ENCODE results near the gene WDR38. TPM values are rescaled to one million over a fixed set of nuclear protein-coding genes. Genes with fewer than 3 reads are reported as not detected.
"Not testable (repeated sequence)": the region's sequence is repeated elsewhere in the genome, so short reads cannot be mapped to it uniquely, and the experiment has no call there.

The WDR38 gene
- total RNA-seq, 1 donor: not detected

- H3K4me3 ChIP-seq (ENCODE audit: low read depth, low read length): no peak overlapping the region
- TF ChIP-seq, protein P1, sequence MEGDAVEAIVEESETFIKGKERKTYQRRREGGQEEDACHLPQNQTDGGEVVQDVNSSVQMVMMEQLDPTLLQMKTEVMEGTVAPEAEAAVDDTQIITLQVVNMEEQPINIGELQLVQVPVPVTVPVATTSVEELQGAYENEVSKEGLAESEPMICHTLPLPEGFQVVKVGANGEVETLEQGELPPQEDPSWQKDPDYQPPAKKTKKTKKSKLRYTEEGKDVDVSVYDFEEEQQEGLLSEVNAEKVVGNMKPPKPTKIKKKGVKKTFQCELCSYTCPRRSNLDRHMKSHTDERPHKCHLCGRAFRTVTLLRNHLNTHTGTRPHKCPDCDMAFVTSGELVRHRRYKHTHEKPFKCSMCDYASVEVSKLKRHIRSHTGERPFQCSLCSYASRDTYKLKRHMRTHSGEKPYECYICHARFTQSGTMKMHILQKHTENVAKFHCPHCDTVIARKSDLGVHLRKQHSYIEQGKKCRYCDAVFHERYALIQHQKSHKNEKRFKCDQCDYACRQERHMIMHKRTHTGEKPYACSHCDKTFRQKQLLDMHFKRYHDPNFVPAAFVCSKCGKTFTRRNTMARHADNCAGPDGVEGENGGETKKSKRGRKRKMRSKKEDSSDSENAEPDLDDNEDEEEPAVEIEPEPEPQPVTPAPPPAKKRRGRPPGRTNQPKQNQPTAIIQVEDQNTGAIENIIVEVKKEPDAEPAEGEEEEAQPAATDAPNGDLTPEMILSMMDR (IDR thresholded peaks at IDR 0.05; ENCODE audit: insufficient read depth, low read depth, low read length): no peak
- peak; percentile 27 for DNase-seq (ENCODE audit: low read depth)
These were observed 18.7 kb upstream of the WDR38 start for GRCh38 chr9:124834591-124834990.

DNA sequence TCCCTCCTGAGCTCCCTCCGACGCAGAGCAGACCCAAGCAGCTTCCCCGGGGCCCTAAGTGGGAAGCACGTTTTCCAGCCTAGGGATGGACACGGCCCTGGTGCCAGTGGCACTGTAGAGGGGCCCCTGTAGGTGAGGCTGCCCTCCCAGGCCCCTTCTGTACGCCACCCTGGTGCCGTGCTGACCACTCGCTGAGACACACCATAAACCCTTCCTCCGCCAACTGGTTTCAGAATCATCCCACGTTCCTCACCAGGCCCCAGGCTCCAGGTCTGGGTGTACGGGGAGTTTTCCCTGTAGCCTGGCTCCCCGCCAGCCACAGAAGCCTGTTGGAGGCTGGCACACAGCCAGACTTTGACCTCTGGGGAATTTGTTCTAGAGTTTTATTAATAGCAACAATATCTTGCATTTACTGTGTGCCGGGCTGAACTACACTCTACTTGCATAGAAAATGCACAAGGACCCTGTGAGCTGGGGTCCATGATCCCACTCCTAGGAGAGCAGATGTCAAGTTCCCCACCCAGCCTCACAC is 18.2 kb upstream of the WDR38 start:
- H3K4me3 ChIP-seq (ENCODE audit: low read depth, low read length): no peak overlapping the region
- peak; percentile 88 for DNase-seq (ENCODE audit: low read depth)
- TF ChIP-seq, protein P1 (IDR thresholded peaks at IDR 0.05; ENCODE audit: insufficient read depth, low read depth, low read length): no peak

DNA sequence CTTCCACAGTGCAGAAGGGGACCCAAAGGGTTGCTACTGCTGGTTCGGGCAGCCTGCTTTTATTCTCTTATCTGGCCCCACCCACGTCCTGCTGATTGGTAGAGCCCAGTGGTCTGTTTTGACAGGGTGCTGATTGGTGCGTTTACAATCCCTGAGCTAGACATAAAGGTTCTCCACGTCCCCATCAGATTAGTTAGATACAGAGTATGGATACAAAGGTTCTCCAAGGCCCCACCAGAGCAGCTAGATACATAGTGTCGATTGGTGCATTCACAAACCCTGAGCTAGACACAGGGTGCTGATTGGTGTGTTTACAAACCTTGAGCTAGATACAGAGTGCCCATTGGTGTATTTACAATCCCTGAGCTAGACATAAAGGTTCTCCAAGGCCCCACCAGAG is 15.1 kb upstream of the WDR38 start:
- H3K4me3 ChIP-seq (ENCODE audit: low read depth, low read length); DNase-seq (ENCODE audit: low read depth): not testable (repeated sequence)

GRCh38 chr9:124838567-124839275 is 14.5 kb upstream of the WDR38 start:
- not testable (repeated sequence) for DNase-seq (ENCODE audit: low read depth); H3K4me3 ChIP-seq (ENCODE audit: low read depth, low read length)

DNA sequence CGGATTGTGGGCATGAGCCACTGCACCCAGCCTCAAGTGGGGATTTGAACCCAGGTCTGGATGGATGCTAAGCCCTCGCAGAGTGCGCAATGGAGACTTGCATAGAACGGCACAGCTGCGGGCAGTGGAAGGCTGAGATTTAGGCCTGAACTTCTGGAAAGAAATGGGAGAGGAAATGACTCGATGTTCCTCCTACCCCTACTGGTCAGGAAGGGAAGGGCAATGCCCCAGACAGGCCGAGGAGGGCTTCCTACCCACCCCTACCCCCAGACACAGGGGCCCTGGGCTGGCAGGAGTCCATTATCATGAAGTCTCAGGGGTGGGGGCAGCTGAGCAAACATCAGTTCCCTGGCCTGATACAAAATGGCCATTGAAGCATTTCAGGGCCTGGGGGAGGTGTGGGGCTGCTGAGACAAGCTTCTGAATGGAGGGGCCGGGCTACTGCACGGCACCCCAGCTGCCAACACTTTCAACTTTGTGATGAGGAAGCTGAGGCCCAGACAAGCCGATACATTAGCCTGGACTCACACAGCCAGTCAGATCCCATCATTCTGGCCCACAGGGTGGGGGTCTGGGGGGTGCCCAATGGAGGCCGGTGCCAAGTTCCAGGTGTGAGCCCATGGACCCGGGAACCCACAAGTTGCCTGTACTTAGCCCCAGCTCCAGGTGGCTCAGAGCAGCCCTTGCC is 13.5 kb upstream of the WDR38 start:
- no peak for DNase-seq (ENCODE audit: low read depth)
- no peak overlapping the region for H3K4me3 ChIP-seq (ENCODE audit: low read depth, low read length)
- TF ChIP-seq, protein P1 (IDR thresholded peaks at IDR 0.05; ENCODE audit: insufficient read depth, low read depth, low read length): peak; percentile 68

- TF ChIP-seq, protein P1 (IDR thresholded peaks at IDR 0.05; ENCODE audit: insufficient read depth, low read depth, low read length): peak; percentile 31
- no peak for DNase-seq (ENCODE audit: low read depth)
These were observed 12.9 kb upstream of the WDR38 start for GRCh38 chr9:124840300-124840833.

DNA sequence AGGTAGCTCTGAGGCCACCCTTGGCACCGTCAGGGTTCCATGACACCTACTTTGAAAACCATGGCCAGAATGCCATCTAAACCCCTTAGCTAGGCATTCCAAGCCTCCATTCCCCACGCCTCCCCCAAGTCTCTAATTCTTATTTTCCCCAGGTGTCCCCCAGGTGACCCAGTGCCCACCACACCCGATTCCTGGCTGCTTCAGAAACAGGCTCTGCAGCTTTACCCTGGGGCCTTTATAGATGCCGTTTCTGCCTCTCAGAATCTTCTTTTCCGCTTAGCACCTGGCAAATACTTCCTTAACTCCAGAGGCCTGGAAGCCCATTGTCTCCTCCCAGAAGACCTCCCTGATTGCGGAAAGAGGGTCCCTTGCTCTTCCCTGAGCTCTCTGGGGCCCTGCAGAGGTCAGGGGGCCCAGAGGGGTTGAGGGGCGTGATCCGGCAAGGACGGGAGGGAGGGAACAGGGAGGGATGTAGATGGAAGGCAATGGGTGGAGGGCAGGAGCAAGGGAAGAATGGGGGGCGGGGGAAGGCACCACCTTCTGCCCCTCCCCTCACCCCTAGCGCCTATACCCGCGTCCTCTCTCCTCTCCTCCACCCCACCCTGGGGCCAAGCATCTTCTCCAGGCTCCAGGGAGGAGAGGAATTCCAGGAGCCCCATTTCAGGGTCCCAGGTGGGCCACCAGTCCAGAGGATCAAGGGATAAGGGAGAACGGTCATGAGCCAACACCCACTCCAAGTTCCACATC is 12.0 kb upstream of the WDR38 start:
- TF ChIP-seq, protein P1 (IDR thresholded peaks at IDR 0.05; ENCODE audit: insufficient read depth, low read depth, low read length): no peak
- H3K4me3 ChIP-seq (ENCODE audit: low read depth, low read length): no peak overlapping the region
- no peak for DNase-seq (ENCODE audit: low read depth)

More at GRCh38 chr9:124840300-124840833, 12.9 kb upstream of the WDR38 start:
- no peak overlapping the region for H3K4me3 ChIP-seq (ENCODE audit: low read depth, low read length)

Measured in fibroblast of villous mesenchyme (primary cell).